Measurements from ENCODE around the gene TRAF6. TPM values are rescaled to one million over a fixed set of nuclear protein-coding genes. Genes with fewer than 3 reads are reported as not detected.
A peak's percentile ranks its signal among the peaks of the same experiment; 100 is the strongest.

The TRAF6 gene
- total and polyA plus RNA-seq, 2 of the 13 experiments (the other 11 are each of a cell fraction or from before 2014, with no cell fraction given): 3.3 to 5.9 TPM

DNA sequence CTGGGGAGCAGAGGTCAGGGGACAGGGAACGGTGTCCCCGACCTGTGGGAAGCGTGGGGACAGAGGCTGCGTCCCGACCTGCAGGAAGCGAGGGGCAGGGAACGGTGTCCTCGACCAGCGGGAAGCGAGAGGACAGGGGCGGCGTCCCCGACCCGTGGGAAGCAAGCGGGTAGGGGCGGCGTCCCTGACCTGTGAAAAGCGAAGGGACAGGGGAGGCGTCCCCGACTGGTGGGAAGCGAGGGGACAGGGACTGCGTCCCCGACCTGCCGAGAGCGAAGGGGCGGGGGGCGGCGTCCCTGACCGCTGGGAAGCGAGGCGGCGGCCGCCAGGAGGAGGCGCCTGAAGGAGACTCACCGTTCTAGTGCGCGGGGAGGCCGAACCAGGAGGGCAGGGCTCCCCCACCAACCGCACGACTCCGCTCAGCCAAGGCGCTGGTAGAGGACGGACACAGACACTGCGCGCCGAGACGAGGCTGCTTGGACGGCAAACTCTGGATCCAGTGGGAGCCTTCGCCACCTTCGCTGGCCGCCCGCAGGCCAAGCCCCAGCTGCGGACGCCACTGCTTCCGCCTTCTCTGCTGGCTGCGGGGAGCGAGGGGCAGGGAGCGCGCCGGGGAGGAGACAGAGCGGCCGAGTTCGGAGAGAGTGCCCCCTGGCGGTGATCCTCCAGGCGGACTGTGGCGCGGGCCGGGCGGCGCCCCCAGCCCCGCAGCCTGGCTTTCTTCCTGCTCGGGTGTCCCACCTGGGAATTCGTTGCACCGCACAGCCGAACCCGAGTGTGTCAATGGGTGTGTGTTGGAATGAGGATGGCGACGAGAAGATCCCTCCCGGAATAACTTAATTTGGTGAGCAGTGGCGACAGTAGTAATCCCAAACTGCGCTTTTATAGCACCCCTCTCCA is at the start of gene TRAF6 (continued):
- TF ChIP-seq ZNF207 (IDR thresholded peaks at IDR 0.05; ENCODE audit: borderline replicate concordance): no peak
- TF ChIP-seq, protein P1, sequence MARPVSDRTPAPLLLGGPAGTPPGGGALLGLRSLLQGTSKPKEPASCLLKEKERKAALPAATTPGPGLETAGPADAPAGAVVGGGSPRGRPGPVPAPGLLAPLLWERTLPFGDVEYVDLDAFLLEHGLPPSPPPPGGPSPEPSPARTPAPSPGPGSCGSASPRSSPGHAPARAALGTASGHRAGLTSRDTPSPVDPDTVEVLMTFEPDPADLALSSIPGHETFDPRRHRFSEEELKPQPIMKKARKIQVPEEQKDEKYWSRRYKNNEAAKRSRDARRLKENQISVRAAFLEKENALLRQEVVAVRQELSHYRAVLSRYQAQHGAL (CRISPR knock-in tag; IDR thresholded peaks at IDR 0.05; ENCODE audit: not compliant biosample characterization): no peak
- peak; percentile 60 for TF ChIP-seq TARDBP (CRISPR knock-in tag; IDR thresholded peaks at IDR 0.05)
- TF ChIP-seq, protein P2, sequence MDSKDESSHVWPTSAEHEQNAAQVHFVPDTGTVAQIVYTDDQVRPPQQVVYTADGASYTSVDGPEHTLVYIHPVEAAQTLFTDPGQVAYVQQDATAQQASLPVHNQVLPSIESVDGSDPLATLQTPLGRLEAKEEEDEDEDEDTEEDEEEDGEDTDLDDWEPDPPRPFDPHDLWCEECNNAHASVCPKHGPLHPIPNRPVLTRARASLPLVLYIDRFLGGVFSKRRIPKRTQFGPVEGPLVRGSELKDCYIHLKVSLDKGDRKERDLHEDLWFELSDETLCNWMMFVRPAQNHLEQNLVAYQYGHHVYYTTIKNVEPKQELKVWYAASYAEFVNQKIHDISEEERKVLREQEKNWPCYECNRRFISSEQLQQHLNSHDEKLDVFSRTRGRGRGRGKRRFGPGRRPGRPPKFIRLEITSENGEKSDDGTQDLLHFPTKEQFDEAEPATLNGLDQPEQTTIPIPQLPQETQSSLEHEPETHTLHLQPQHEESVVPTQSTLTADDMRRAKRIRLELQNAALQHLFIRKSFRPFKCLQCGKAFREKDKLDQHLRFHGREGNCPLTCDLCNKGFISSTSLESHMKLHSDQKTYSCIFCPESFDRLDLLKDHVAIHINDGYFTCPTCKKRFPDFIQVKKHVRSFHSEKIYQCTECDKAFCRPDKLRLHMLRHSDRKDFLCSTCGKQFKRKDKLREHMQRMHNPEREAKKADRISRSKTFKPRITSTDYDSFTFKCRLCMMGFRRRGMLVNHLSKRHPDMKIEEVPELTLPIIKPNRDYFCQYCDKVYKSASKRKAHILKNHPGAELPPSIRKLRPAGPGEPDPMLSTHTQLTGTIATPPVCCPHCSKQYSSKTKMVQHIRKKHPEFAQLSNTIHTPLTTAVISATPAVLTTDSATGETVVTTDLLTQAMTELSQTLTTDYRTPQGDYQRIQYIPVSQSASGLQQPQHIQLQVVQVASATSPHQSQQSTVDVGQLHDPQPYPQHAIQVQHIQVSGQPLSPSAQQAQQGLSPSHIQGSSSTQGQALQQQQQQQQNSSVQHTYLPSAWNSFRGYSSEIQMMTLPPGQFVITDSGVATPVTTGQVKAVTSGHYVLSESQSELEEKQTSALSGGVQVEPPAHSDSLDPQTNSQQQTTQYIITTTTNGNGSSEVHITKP (CRISPR knock-in tag; IDR thresholded peaks at IDR 0.05; ENCODE audit: low read depth): peak; percentile 57; the same call in 1 of the 2 replicates
- no peak for TF ChIP-seq ZBTB42 (CRISPR knock-in tag; IDR thresholded peaks at IDR 0.05)
- TF ChIP-seq ZNF615 (CRISPR knock-in tag; IDR thresholded peaks at IDR 0.05; ENCODE audit: borderline replicate concordance): 0 out of 2 replicates have a peak, but pooled peaks have one; percentile 51
- no peak for TF ChIP-seq ZNF354B (CRISPR knock-in tag; IDR thresholded peaks at IDR 0.05)
- TF ChIP-seq, protein P3, sequence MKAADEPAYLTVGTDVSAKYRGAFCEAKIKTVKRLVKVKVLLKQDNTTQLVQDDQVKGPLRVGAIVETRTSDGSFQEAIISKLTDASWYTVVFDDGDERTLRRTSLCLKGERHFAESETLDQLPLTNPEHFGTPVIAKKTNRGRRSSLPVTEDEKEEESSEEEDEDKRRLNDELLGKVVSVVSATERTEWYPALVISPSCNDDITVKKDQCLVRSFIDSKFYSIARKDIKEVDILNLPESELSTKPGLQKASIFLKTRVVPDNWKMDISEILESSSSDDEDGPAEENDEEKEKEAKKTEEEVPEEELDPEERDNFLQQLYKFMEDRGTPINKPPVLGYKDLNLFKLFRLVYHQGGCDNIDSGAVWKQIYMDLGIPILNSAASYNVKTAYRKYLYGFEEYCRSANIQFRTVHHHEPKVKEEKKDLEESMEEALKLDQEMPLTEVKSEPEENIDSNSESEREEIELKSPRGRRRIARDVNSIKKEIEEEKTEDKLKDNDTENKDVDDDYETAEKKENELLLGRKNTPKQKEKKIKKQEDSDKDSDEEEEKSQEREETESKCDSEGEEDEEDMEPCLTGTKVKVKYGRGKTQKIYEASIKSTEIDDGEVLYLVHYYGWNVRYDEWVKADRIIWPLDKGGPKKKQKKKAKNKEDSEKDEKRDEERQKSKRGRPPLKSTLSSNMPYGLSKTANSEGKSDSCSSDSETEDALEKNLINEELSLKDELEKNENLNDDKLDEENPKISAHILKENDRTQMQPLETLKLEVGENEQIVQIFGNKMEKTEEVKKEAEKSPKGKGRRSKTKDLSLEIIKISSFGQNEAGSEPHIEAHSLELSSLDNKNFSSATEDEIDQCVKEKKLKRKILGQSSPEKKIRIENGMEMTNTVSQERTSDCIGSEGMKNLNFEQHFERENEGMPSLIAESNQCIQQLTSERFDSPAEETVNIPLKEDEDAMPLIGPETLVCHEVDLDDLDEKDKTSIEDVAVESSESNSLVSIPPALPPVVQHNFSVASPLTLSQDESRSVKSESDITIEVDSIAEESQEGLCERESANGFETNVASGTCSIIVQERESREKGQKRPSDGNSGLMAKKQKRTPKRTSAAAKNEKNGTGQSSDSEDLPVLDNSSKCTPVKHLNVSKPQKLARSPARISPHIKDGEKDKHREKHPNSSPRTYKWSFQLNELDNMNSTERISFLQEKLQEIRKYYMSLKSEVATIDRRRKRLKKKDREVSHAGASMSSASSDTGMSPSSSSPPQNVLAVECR (CRISPR knock-in tag; IDR thresholded peaks at IDR 0.05; ENCODE audit: borderline replicate concordance): peak; percentile 96
- TF ChIP-seq ZNF550 (CRISPR knock-in tag; IDR thresholded peaks at IDR 0.05; ENCODE audit: borderline replicate concordance): peak; percentile 78; the same call in 1 of the 2 replicates
- no peak for TF ChIP-seq ZNF7 (CRISPR knock-in tag; IDR thresholded peaks at IDR 0.05)
- peak; percentile 50; the same call in 1 of the 2 replicates for TF ChIP-seq HNF4A (CRISPR knock-in tag; IDR thresholded peaks at IDR 0.05)
- TF ChIP-seq, protein P4, sequence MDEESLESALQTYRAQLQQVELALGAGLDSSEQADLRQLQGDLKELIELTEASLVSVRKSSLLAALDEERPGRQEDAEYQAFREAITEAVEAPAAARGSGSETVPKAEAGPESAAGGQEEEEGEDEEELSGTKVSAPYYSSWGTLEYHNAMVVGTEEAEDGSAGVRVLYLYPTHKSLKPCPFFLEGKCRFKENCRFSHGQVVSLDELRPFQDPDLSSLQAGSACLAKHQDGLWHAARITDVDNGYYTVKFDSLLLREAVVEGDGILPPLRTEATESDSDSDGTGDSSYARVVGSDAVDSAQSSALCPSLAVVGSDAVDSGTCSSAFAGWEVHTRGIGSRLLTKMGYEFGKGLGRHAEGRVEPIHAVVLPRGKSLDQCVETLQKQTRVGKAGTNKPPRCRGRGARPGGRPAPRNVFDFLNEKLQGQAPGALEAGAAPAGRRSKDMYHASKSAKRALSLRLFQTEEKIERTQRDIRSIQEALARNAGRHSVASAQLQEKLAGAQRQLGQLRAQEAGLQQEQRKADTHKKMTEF (CRISPR knock-in tag; IDR thresholded peaks at IDR 0.05): peak; percentile 97
- TF ChIP-seq, protein P5, sequence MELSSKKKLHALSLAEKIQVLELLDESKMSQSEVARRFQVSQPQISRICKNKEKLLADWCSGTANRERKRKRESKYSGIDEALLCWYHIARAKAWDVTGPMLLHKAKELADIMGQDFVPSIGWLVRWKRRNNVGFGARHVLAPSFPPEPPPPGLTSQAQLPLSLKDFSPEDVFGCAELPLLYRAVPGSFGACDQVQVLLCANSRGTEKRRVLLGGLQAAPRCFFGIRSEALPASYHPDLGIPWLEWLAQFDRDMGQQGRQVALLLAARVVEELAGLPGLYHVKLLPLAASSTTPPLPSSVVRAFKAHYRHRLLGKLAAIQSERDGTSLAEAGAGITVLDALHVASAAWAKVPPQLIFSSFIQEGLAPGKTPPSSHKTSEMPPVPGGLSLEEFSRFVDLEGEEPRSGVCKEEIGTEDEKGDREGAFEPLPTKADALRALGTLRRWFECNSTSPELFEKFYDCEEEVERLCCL (CRISPR knock-in tag; IDR thresholded peaks at IDR 0.05; ENCODE audit: borderline replicate concordance): peak; percentile 21
- 0 out of 2 replicates have a peak, but pooled peaks have one; percentile 34 for TF ChIP-seq ZNF564 (CRISPR knock-in tag; IDR thresholded peaks at IDR 0.05)

Measured in HepG2 (cell line).